Activated effector memory CD4-positive, alpha-beta T cell treated with anti-CD3 and anti-CD28 coated beads, Interleukin-2, amount 50 U/mL, for 16 hours (primary cell): Measurements from ENCODE around the gene P2RX1.

Source experiments
- DNase-seq: peaks from one replicate; pipeline ENCODE4 v3.0.0-alpha.2; 2020

Gene P2RX1

DNA sequence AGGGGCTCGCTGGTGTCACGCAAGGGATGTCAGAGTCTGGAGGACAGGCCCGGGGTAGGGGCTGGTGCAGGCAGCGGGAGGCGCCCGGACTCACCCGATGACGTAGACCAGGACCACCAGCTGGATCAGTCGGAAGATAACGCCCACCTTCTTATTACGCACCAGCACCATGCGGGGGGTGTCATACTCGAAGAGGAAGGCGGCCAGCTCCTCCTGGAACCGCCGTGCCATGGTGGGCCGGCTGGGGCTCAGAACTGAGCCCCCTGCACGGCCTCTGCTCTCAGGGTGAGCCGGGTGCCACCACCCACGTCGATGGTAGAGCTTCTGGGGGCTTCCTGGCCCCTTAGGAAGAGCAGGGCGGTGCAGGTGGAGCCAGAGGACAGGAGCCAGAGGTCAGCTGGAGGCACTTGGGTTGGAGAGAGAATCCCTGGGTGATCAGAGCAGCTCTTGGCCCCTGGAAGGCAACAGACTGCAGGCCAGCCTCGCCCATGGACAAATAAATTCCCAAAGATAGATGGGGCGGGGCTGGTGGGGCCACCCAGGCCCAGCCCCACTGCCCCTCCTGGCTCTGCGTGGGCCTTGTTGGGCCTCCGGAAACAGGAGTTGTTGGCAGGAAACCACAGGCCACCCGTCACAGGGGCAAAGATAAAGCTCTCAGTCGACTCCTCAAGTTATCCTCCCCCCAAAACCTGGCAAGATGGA lies at the start of gene P2RX1:
Gene P2RX1 (minus strand): TSS at position 471 of the 702 bp plus-strand sequence. CDS start 240 bp downstream, at position 231.
- peak; percentile 68 for DNase-seq

DNA sequence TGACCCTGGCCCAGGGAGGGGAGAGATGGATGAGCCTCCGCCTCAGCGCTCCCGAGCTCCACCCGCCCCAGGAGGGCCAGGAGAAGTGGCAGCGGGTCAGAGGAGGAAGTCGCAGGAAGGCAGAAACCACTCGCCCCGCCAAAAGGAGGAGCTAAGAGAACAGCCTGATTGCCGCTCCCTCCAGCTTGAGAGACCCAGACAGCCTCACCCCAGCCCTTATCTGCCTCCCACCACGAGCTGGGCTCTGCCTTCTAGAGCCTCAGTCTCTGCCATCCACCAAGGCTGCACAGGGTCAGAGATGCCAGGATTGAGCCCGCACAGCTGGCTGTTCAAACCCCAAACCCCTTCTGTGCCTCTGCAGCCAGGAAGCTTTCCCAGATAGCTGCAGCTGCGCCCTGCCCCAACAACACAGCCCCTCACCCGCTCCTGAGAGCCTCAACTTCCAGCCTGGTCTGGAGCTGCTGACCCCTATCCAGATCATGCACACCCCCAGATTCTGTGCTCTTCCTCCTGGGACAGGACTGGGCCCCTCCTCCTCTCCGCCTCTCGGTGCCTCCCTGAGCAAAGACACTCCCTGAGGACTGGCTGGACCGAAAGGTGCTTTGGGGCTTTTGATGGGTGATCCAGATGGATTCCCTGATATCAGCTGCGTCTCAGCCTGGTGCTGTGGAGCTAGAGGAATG lies 49.0 kb upstream of the P2RX1 start:
- DNase-seq, result peak; percentile 86

DNA sequence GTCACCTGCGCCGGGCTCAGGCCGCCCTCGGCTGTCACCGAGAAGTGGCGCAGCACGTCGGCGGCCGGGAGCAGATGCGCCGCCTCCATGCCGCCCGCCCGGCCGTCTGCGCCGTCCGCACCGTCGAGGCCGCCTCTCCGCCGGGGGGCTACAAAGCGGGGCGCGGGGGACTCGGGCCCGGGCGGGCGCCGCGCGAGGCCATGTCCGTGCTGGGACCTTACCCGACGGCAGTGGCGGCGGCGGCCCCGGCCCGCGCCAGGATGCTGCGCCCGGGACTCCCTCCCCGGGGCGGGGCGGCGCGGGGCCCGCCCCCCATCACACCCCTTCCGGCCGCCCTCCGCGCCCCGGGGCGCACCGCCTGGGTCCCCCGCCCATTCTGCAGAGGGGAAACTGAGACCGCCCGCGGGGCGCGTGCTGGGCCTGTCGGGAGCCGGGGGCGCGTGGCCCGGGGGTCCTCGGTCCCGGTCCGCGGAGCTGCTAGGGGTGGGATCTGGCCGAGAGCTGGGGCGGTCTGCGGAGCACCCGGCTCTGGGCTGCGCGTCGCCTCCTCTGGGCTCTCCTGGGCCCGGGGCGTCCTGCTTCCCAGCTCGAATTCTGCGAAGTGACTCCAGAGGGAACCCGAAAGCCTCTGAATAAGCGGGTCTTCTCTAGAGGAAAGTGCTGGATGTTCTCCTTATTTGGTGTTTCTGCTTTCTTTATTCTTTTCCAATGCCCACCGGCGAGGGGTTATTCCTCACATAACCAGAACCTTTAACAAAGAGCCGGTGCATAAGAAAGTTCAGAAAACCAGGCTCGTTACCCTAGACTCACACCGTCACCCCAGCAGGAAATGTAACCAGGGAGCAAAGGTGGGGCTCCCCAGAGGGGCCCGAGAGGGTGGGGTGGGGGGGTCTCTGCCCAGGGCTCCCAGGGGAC lies 48.2 kb upstream of the P2RX1 start, which contains the start of gene ATP2A3:
Gene ATP2A3 (minus strand): TSS at position 235 of the 915 bp plus-strand sequence. CDS start 146 bp downstream, at position 89.
- peak; percentile 90 for DNase-seq

DNA sequence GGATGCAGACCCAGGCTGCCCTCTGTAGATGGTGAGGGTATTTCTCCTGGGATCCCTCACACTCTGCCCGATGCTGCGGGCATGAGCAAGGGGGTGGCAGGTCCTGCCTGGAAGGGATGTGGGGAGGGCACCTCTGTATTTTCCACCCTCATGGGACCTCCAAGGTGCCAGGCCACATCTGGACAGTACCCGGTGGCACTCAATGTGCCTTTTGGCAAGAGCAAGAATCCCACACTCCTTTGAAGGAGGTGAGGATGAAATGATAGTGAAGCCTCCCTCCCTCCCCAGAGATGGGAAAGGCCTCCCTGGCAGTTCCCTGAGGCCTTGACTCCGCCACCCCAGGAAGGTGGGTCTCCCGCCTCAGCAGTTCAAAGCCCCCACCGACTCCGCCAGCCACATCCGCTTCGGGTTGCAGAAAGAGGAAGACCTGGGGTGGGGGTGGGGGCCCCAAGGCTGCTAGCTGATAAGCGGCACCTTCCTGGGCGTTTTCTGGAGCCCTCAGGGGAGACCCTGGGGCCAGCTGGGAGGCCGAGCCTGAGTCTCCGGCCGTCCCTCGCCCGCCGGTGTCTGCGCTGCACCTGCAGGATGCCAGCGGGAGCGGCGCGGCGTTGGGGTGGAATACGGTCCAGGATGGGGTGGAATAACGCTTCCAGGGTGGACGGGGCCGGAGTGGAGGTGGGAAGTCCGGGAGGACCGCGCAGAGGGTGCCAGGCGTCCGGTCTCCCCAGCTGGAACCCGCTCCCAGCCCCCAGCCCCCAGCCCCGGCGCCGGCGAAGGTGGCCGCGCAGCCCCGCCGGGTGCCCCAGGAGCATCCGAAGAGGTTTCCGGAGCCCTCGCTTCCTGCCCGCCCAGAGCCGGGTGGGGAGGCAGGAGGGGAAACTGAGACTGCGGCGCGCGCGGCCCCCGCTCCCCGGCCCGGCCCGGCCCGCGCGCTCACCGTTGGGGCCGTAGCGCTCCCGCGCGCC lies 47.3 kb upstream of the P2RX1 start:
- DNase-seq, result peak; percentile 87

DNA sequence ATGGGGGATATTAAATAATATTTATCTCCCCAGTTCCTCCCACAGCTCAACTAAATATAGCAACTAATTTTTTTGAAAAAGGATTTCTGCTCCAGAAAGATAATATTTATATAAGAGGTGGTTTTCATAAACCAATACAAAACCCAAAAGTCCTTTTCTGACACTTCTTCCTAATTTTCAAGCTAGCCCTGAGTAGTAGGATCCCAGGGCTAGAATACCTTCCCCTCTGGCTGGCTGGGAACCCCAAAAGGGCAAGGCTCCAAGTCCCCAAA lies 46.6 kb upstream of the P2RX1 start:
- no peak for DNase-seq

DNA sequence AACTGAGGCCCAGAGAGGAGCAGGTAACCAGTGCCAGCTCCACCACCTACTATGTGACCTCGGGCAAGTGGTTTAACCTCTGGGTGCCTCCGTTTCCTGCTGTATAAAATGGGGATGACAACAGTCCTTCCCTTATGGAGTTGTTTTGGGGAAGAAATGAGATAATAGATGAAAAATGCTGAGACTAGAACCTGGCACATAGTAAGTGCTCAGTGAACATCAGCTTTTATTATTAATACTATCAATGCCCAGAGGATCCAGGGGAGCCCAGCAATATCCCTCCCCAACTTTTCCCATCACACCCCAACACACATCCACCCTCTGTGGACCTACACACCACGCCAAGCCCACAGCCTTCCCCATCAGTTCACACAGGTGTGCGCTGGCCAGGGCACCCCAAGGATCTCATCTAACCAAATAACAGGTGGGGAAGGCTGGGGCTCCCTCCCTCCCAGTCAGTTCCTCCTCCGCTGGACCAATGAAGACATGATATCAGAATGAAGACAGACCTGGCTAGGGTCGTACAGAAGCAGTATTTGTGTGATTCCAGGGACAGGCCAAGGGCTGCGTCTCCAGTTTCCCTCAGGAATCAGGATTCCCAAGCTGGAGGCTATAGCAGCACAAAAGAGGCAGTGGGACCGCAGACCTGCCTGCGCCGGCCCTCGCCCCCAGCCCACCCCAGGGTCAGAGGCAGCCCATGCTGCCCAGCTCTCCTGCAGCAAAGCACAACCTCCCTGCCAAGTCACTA lies 46.1 kb upstream of the P2RX1 start:
- no peak for DNase-seq

DNA sequence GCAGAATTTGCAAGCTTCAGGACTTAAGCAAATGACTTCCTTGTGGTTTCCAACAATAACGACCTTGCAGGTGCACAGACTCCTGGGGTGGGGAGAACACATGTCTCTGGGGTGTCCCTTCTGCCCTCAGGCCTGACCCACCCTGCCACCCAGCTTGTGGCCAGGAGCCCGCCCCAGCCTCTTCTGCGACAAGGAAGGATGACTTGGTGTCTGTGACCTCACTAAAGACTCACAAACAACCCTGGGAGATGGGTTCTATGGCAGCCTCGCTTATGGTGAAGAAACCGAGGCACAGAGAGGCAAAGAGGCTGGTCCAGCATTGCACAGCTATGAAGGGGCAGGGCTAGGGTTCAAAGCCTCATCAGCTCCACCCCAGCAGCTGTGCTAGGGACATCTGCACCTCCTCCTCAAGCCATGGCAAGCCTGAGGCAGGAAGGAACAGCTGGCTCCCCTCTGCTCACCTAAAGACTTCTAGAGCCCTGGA lies 45.3 kb upstream of the P2RX1 start:
- no peak for DNase-seq

DNA sequence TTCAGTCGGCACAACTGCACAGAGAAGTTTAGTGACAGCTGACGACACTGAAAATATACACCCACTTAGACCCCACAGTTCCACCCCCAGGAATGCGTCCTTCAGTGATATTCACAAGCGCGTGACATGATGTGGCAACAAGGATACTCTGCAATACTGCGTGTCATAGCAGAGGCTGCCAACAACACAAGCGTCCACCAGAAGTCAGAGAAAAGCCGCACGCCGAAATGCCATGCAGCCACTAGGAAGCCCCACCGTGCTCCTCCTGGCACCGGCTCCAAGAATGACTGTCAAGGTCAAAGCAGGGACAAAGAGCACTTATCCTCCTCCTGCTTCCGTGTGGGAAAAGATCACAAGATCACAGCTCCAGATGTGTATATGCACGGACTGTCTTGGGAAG lies 44.5 kb upstream of the P2RX1 start:
- DNase-seq, result no peak

DNA sequence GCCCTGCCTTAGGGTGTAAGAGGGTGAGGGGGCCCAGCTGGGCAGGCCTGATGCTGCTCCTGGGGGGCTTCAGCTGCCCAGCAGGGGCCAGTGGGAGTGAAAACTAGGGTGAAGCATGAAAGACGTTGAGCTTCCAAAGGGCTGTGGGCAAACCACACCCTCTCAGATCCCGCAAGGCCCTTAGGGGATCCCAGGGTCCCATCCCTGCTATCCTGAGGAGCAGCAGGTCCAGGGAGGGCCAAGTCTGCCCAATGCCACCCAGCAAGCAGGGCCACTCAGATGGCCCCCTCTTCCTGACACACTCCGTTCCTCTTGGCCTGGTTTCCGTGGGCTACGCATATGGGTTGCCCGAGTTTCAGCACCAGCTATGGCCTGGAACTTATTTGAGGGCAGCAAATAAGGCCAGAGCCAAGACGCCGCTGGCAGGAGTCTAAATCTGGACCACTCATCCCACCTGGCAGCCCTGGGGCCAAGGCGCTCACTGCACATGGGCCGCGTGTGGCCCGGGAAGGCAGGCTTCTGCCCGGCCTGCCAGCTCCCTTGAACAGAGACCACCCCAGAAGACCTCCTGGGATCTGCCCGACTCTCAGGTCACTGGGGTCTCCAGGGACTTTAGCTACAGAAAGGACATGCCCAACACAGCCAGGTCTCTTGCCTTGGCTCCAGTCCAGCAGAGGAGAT lies 43.8 kb upstream of the P2RX1 start:
- DNase-seq, result no peak

DNA sequence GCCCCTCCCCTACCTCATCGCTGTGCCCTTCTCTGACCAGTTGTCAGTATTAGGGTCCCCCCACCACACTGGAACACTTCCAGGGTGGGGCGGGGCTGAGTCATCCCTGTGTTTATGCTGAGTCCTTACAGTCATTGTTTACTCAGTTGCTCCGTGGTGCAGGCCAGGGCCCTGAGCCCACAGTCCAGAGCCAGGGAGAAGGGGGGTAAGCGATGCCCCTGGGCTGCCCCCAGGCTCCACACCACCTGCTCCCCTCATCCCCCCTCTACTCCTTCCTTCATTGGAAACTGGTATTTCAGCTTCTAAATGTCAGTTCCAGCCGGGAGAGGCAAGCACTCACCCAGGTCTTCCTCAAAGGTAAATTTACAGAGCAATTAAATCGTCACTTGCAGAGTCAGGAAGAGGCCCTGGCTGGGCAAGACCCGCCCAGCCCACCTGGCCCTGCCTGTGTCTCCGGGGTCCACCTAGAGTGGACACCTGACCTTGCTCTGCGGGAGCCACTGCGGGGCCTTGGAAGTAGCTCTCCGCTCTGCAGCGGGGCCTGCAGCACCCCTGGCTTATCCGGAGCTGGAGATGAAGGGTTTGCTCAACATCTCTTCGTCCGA lies 43.1 kb upstream of the P2RX1 start:
- no peak for DNase-seq

DNA sequence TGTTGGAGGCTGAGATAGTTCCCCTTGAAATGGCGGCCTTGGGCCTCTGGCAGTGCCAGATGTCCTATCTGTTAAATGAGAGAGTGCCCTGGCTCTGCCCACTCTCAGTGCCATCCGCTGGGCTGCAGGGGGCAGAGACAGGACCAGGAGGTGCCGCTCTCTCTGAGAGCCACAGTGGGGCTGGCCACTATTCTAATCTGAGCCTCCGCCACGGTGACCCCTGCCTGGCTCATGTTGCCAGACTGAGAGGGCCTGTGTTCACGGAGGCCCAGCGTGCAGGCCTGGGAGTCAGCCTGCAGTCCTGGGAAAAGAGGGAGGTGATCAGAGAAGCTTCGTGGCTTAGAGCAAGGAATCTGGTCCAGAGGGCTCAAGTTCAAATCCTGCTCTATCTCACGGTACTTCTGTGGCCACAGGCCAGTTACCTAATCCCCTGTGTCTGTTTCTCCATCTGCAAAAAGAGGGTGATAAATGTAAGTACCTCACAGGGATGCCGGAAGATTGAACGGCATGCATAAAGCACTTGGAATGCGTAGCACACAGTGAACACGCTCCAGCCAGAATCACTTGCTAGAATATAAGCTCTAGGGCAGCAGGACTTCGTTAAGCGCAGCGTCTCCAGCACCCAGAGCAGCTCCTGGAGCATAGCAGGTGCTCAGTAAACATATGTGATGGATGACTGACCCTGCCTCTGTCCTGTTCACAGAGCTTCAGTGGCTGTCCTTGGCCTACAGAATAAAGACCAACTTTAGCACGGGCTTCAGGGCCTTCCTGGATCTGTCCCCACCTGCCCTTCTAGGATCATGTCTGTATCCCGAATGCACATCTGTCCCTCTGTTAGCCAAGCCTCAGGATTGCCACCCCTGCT lies 41.7 kb upstream of the P2RX1 start:
- DNase-seq, result no peak

DNA sequence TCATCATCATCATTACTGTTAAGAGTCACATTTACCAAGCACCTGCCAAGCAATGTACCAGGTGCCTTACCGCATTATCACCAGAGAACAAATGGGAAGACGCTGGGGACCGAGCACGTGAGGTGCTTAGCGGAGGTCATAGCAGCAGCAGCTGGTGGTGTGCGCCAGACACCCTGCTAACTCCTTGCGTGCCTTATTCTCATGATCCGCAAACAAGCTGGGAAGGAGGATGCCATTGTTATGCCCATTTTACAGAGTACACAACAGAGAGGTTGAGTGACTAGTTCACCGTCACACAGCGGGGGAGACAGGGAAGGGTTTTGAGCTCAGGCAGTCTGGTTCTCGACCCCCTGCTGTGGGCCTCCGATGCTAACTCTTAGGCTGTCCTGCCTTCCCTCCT lies 40.7 kb upstream of the P2RX1 start:
- no peak for DNase-seq

DNA sequence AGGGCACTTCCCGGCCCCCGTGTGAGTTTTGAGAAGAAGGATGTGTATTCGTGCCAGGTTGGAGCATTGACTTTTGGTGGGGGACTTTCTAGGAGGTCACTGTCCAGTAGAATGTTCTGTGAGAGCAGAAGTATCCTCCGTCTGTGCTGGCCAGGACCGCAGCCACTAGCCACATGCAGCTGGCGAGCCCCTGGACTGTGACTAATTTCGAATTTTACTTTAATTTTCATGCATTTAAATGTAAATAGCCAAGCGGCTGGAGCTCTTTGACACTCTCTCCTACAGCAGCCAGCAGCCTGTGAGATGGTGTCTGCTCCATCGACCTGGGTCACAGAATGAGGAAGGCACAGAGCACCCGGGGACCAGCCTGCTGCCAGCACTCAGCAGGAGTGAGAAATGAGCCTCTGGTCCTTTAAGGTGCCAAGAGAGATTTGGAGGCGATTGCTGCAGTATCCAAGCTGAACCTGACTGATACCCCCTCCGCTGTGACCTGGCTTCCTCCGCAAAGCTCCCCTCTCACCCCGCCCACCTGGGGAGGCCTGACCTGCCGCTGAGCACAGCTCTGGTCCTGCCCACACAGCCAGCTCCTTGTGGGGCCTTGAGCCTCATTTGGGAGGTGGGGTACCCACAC lies 40.2 kb upstream of the P2RX1 start:
- DNase-seq, result no peak

DNA sequence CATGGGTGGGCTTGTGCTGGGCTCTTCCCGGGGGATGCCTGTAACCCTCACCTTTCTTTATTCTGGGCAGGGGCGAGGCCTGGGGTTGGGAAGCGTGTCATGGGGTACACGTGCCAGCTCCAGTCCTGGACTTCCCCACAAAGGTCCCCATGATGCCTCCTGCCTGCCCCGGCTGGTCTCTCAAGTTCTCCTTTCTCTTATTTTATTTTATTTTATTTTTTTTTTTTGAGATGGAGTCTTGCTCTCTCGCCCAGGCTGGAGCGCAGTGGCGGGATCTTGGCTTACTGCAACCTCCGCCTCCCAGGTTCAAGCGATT lies 39.4 kb upstream of the P2RX1 start:
- DNase-seq, result no peak

DNA sequence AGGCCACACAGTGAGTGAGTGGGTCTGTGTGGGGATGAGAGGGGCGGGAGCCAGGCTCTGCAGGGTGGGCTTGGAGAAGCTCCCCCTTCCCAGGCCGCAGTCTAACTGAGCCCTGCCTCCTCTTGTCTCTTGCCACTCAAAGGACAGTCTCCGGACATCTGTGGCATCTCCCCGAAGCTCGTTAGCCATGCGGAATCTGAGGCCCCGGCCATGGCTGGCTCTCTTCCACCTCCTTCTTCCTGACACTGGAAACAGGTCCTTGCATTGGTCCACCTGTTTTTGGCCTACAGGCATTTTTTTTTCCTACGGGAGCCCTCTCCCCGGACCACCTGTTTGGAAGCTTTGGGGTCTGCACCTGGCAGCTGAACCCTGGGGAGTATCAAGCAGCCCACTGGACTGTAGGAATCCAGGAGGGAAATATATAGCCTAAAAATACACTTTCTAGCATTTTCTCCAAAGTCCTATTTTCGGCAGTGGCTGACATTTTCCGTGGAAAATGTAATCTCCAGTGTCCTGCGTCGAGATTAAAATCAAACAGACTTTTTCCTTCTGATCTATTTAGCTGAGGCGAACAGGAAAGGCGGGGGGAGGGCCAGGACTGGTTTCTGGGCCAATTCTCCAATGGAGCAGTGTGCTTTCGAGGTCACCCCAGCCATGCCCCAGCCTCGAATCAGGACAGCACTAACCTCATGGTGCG lies 38.9 kb upstream of the P2RX1 start:
- DNase-seq, result no peak

DNA sequence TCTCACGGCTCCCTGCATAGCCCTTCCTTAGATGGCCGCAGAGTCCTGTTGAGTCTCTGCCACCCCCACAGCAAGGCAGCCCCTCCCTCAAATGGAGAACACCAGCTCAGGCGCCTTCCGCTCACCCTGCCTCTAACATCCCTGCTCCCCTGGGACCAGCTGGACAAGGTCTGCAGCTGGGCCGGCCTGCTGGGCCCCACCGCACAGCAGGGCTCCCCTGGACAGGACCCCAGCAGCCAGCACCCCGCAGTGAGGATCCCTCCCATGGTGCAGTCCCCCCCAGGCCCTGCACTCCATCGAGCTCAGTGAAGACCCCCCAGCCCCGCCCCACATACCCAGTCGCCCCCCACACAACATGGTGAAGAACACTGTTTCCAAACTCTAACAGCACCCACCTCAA lies 37.8 kb upstream of the P2RX1 start:
- no peak for DNase-seq

DNA sequence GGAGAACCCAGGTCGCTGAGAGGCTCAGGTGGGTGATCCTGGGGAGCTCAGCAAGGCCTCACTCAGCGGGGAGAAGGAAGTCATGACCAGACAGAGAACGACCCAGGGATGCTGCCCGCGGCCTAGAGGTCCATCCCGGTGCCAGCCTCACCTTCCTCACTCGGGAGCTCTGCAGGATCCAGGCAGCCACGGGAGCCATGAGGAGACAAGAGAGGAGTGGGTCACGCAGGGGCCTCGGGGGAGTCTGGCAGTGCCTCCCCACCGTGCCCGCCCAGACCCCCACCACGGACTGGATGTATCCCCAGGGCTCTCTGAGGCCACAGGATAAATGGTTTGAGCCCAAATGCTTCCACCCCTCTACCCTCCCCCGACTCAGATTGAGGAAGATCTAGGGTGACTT lies 37.3 kb upstream of the P2RX1 start:
- DNase-seq, result no peak

DNA sequence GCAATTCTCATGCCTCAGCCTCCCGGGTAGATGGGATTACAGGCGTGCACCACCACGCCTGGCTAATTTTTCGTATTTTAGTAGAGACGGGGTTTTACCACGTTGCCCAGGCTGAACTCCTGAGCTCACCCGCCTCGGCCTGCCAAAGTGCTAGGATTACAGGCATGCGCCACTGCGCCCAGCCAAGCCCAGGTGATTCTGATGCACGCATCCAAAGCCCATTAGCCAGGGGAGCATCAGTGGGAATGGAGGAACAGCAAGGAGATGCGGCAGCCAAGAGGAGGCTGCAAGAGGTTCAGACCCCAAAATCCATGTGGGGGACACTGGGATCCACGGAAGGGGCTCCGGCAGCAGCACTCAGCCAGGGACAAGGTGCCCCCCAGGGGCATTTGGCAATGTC lies 35.9 kb upstream of the P2RX1 start:
- DNase-seq, result no peak

DNA sequence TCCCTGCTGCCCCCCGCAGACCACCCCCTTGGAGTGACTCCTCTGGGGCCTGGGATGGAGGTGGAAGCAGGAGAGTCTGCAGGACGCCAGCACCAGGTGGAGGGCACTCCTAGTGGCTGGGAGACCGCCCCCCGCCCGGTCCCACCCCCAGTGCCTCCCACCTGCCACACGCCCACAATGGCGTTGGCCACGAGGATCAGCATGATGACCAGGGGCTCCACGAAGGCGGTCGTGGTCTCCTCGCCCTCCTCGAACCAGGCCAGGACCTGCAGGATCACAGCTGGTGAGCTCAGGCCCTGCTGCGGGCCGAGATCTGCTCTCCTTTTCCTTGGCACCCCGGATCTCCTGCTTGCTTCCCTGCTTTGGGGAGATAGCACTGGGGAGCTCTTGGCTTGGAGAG lies 35.2 kb upstream of the P2RX1 start:
- no peak for DNase-seq
